Colon (tissue), 2 donors: ENCODE results near the gene IDS.
"Not testable (repeated sequence)": the region's sequence is repeated elsewhere in the genome, so short reads cannot be mapped to it uniquely, and the experiment has no call there.

Source experiments
- FAIRE-seq: peaks from 2 replicates; lab custom pipeline; 2012; peaks lifted over from hg19 to GRCh38; lab: Jason Lieb, UNC
- donor health status: control.
- donor health status: control.

IDS gene

GRCh38 chrX:149527705-149528104, 22.6 kb upstream of the IDS start:
- peak; percentile 28 for FAIRE-seq

GRCh38 chrX:149526318-149527033, 21.4 kb upstream of the IDS start:
- FAIRE-seq, result not testable (repeated sequence)

GRCh38 chrX:149525903-149526302, 20.8 kb upstream of the IDS start:
- not testable (repeated sequence) for FAIRE-seq

- peak; percentile 10 for FAIRE-seq
Measured at GRCh38 chrX:149525389-149525788, 20.3 kb upstream of the IDS start.

- FAIRE-seq, result no peak
Measured at GRCh38 chrX:149522916-149523315, 17.8 kb upstream of the IDS start.

GRCh38 chrX:149521438-149521837, 16.3 kb upstream of the IDS start:
- FAIRE-seq, result no peak

- FAIRE-seq, result not testable (repeated sequence)
Measured at GRCh38 chrX:149520636-149521277, 15.7 kb upstream of the IDS start.

- no peak for FAIRE-seq
Measured at GRCh38 chrX:149518236-149518635, 13.1 kb upstream of the IDS start.

GRCh38 chrX:149517308-149517707, 12.2 kb upstream of the IDS start:
- FAIRE-seq, result no peak

- no peak for FAIRE-seq
Measured at GRCh38 chrX:149516604-149517003, 11.5 kb upstream of the IDS start.

GRCh38 chrX:149515954-149516602, 11.0 kb upstream of the IDS start:
- FAIRE-seq, result no peak

GRCh38 chrX:149513825-149514428, 8.8 kb upstream of the IDS start:
- FAIRE-seq, result no peak

GRCh38 chrX:149512225-149512885, 7.2 kb upstream of the IDS start:
- no peak for FAIRE-seq

- FAIRE-seq, result no peak
Measured at GRCh38 chrX:149511081-149511480, 6.0 kb upstream of the IDS start.

GRCh38 chrX:149510386-149510785, 5.3 kb upstream of the IDS start:
- FAIRE-seq, result no peak

GRCh38 chrX:149508467-149508866, 3.4 kb upstream of the IDS start:
- no peak for FAIRE-seq

- no peak for FAIRE-seq
Measured at GRCh38 chrX:149506349-149506748, 1.2 kb upstream of the IDS start.

- no peak for FAIRE-seq
Measured at GRCh38 chrX:149505671-149506070, 565 bp upstream of the IDS start.

GRCh38 chrX:149504226-149504914, 736 bp downstream of the IDS start:
- no peak for FAIRE-seq

- FAIRE-seq, result not testable (repeated sequence)
Measured at GRCh38 chrX:149503446-149503845, 1.7 kb downstream of the IDS start.

GRCh38 chrX:149502923-149503322, 2.2 kb downstream of the IDS start:
- FAIRE-seq, result peak; percentile 78

- FAIRE-seq, result no peak
Measured at GRCh38 chrX:149499766-149500165, 5.3 kb downstream of the IDS start.
